Measurements from ENCODE around the gene LIPT1.

DNA sequence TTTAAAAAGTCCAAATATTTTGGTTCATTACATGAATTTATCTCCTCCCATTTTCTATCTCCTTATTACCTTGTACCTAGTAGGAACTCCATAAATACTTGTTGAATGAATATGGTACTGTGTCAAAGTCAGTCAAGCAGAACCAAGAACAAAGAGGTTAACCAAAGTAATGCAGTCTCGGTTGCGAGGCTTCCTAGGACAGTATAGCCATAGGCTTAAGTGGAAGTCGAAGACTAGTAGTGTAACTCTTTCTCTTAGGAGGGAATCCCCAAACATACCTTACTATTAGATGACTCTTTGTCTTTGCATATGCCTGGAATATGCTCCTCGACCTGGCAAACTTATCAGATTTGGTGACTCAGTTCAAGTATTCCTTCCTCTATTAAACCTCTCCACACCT is 4.8 kb downstream of the LIPT1 start:
- TF ChIP-seq EZH2 (IDR thresholded peaks at IDR 0.05) (no peak), POLR2AphosphoS5 (IDR thresholded peaks at IDR 0.05; ENCODE audit: borderline replicate concordance, low read depth, low read length) (no peak)
